HG02610 (cell line): ENCODE measurements around the gene GRIK5.

ENCODE experiments used
- ATAC-seq: cut with Tn5 transposase; IDR thresholded peaks from one replicate; pipeline ENCODE4 v1.9.1; 2021; ENCODE audit warnings: mild to moderate bottlenecking, moderate library complexity; ENCODE audit not compliant: unreplicated experiment

GRIK5 gene

DNA sequence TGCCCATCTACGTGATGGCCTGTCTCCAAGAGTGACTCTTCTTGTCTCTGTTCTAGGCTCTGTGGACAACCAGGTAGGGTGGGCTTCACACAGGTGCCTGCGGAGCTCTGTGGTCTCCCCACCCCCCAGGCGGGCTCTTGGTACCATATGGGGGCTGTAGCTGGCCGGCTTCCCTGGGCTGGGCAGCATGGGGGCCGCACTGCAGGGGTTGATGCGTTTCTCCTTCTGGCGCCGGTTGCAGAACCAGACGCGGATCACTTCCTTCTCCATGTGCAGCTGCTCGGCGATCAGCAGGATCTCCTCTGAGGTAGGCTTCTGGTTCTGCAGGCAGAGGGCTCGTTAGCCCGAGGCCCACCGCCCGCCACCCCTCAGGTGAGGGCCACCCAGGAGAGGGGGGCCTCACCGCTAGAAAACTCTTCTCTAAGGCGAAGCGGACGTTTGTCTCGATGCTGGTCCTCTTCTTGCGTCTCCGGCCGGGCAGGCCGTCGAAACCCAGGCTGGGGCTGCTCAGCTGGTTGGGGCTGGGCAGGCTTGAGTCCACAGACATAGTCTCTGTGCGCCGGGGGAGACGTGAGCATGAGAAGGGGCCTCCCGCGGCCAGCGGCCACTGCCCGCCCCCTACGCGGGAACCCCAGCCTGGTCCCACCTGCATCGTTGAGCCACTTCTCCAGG is 25.3 kb upstream of the GRIK5 start:
- no peak for ATAC-seq

DNA sequence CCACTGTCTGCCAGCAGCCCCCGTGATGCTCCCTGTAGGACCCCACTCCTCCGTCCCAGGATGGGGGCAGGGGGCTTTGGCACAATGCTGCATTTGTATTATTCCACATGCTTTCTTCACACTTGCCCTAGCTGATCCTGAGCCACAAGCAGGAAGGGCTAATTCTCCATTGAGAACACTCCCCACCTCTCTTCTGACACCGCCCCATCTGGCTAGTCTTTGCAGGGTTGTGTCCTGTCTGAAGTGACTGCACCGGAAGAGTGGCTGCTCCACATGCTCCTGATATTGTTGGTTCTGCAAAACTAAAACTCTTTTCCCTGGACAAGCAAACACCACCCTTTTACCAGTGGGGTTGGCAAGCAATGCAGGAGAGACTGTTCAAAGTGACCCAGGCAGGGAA is 23.9 kb upstream of the GRIK5 start:
- no peak for ATAC-seq

DNA sequence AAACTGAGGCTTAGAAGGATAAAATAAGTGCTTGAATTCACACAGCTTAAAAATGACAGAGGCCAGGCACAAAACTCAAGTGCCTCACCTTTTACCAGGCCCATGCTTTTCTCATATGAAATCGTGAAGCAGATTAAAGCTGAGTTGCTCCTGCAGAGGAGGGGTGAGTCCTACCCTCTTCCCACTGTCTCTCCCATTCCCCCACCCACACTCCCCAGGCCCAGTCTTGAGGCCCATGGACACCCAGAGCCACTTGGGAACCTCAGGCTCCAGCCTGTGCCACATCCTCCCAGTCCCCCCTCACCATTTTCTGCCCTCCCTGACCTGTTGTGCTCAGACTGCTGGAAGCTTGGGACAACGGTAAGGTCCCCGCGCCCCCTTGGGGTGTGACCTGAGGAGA is 23.5 kb upstream of the GRIK5 start:
- ATAC-seq, result no peak

GRCh38 chr19:42092350-42092749 is 22.3 kb upstream of the GRIK5 start:
- no peak for ATAC-seq

DNA sequence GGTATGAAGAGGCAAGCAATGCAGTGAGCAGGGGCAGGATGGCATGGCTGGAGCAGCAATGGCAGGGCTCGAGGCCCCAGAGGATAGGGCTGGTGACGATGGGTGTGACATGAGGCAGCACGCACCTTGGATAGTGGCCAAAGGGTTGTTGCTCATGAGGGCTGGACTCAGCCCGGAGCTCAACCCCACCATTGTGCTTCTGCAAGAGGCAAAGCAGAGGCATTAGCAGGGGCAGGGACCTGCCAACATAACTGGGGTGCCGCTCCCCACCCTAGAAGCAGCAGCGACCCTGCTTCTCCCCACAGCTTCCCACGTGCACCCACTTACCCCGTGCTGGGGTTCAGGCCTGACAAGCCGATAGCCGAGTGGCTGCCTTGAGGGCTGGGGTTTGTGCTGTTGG is 21.7 kb upstream of the GRIK5 start:
- ATAC-seq, result no peak

- ATAC-seq, result no peak
These were observed 21.3 kb upstream of the GRIK5 start for GRCh38 chr19:42091300-42091699.

DNA sequence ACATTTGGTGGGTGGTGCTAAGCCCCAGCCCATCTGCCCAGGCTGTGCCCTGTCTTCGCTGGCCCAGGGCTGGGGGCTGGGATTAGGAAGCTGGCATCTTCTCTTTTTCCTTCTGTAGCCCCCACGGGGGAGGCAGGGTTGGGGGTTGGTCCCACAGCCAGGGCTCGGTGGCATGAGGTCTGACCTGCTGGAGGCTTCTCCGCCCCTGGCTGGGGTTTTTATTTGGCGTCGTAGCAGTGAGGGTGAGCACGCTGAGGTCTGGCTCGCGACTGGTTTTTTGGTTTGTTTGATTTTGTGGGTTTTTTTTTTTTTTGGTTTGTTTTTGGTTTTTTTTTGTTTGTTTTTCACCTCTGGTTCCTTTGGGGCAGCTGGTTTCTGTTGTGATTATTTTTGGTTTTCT is 20.7 kb upstream of the GRIK5 start:
- ATAC-seq, result no peak

DNA sequence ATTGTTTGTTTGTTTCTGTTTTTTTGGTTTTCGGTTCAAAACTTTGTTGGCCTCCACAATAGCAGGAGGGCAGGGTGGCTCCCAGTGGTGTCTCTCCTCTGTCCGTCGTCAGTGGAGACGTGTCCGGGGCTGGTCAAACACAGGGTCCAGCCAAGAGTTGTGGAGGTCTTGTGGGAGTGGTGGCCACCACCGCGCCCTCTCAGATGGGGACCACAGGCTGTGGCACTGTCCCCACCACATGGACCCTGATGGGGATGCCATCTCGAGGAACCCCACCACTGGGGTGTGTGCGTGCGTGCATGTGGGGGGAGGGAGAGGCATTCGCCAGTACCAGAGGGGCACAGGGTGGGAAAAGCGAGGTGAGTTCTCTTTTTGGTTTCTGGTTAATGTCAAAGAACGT is 19.8 kb upstream of the GRIK5 start:
- ATAC-seq, result no peak

DNA sequence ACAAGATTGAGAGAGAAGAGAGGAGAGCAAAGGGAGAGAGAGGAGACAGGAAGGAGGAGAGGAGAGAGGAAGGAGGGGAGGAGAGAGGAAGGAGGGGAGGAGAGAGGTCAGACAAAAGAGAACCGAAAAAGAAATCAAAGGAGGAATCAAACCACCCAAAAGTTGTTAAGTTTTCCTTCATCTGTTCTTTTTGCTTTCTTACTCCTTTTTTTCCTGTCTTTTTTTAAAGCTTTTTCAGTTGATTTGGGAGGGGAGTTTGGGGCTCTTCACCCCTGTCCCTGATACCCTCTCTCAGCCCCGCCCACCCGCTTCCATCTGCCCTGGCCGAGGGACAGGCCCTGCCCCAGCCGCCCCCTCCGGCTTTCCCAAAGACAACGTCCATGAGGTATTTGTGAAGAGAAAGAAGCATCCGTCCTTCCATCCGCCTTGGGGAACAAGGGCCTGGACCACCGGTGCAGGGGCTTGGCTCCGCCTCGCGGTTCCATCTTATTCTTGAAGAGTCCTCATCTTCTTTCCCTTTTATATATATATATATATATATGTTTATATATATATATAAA is 19.3 kb upstream of the GRIK5 start:
- no peak for ATAC-seq

- no peak for ATAC-seq
These were observed 18.6 kb upstream of the GRIK5 start for GRCh38 chr19:42088471-42089190.

GRCh38 chr19:42086770-42087550 is 17.0 kb upstream of the GRIK5 start:
- no peak for ATAC-seq

DNA sequence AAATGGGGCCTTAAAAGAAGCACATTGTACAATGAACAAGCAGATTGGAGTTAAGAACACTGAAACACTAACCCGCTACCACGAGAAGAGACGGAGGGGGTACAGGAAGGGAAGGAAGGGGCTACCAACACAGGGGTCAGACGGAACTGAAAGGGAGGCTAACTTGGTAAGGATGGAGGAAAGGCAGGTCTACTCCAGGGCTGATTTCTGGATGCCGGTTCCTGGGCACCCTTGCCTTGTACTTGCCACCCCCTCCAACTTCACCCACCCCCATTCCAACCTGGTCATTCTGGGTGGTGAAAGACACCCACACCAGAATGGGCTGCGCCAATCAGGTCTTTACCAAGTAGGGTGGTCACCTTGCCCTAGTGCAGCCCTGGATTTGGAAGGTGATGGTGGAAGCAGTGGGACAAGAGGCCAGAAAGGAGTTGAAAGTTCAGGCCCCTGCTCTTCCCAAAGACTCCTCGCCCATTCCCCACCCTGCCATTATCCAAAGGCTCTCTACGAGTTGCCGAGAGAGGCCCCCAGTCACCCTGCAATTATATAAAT is 16.3 kb upstream of the GRIK5 start:
- no peak for ATAC-seq

- no peak for ATAC-seq
These were observed 13.5 kb upstream of the GRIK5 start for GRCh38 chr19:42083537-42083936.

DNA sequence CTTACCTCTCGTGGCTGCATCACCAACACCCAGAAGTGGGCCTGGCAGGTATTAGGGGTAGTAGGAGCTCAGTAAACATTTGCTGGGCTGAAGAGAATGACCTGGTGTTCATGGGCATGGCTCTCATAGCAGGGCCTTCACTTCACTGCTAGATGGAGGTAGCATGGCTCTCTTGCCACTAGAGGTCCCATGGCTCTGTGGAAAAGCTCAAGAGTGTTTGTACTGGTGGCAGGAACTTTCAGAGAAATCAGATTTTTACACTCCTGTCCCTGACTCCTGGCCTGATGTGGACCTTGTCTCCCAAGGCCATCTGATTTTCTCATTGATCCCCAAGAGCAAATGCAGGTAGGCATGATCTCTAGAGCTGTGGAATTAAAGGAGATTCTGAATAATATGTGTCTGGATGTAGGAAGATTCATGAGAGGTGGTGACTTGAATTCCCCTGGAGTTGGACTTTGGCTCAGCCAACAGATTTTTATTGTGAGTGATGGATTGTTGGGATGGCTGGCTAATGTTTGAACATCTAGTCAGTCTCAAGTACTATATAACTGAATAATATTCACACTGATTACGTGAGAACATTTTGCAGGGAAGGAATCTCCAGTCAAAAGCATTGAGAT is 11.7 kb upstream of the GRIK5 start:
- no peak for ATAC-seq

GRCh38 chr19:42080764-42081375 is 10.9 kb upstream of the GRIK5 start:
- ATAC-seq, result no peak

- ATAC-seq, result no peak
These were observed 10.1 kb upstream of the GRIK5 start for GRCh38 chr19:42079886-42080763.

DNA sequence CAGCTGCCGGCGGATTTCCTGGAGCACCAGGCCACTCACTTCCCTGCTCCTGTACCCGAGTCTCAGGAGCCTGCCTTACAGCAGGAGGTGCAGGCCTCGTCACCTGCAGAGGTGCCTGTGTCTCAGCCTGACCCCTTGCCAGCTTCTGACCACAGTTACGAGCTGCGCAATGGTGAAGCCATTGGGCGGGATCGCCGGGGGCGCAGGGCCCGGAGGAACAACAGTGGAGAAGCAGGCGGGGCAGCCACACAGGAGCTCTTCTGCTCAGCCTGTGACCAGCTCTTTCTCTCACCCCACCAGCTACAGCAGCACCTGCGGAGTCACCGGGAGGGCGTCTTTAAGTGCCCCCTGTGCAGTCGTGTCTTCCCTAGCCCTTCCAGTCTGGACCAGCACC is 9.3 kb upstream of the GRIK5 start:
- ATAC-seq, result no peak

DNA sequence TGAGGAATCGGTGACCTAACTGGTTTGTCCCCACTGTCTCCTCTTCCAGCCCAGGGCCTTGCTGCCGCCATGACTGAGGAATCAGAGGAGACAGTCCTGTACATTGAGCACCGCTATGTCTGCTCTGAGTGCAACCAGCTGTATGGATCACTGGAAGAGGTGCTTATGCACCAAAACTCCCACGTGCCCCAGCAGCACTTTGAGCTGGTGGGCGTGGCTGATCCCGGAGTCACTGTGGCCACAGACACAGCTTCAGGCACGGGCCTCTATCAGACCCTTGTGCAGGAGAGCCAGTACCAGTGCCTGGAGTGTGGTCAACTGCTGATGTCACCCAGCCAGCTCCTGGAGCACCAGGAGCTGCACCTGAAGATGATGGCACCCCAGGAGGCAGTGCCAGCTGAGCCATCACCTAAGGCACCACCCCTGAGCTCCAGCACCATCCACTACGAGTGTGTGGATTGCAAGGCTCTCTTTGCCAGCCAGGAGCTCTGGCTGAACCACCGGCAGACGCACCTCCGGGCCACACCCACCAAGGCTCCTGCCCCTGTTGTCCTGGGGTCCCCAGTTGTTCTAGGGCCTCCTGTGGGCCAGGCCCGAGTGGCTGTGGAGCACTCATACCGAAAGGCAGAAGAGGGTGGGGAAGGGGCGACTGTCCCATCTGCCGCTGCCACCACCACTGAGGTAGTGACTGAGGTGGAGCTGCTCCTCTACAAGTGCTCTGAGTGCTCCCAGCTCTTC is 8.7 kb upstream of the GRIK5 start:
- no peak for ATAC-seq

- no peak for ATAC-seq
These were observed 8.1 kb upstream of the GRIK5 start for GRCh38 chr19:42078058-42078457.
